AG04450 (cell line): ENCODE results near the gene ENDOU. TPM values are rescaled to one million over a fixed set of nuclear protein-coding genes. Genes with fewer than 3 reads are reported as not detected.

Experiments
- CTCF ChIA-PET: fragments of 300-600, 350-600 bp; formaldehyde crosslinking; extraction: SDS; loops from one replicate; lab custom pipeline; 2022; ENCODE audit warnings: antibody characterized with exemption, inconsistent platforms; lab: Charles Lee
- POLR2A ChIA-PET: fragments of 350-600 bp; formaldehyde crosslinking; extraction: SDS; loops from one replicate; lab custom pipeline; 2021; ENCODE audit warnings: antibody characterized with exemption, inconsistent platforms; lab: Yijun Ruan, JAX
- DNase-seq: peaks from one replicate; pipeline ENCODE4 v3.0.0-alpha.2; 2011; ENCODE audit warnings: low read depth, low spot score
- H3K27ac ChIP-seq: one replicate; pipeline ENCODE4 v1.5.1; 2012; ENCODE audit warnings: low read depth, low read length, control low read depth
- H3K27me3 ChIP-seq: one replicate; pipeline ENCODE4 v1.6.0; 2012; ENCODE audit warnings: low read length; ENCODE audit not compliant: control insufficient read depth, insufficient read depth
- H3K4me3 ChIP-seq: 2 replicates; pipeline ENCODE4 v1.5.1; 2011; ENCODE audit warnings: mild to moderate bottlenecking, low read depth, low read length, control low read depth
- H3K9me3 ChIP-seq: 2 replicates; pipeline ENCODE4 v1.5.1; 2012; ENCODE audit warnings: low read length; ENCODE audit not compliant: control insufficient read depth, insufficient read depth
- CTCF ChIP-seq: IDR thresholded peaks from 2 replicates; pipeline ENCODE4 v1.5.1; 2011; ENCODE audit warnings: low read depth, low read length, control low read depth, inconsistent platforms
- polyA plus RNA-seq: library from polyadenylated mRNA; depleted of rRNA; stranded (reverse); fragments of >200 nt; gene quantifications from 2 replicates; pipeline ENCODE4 v1.2.3, GENCODE V29; 2011

ENDOU gene
- polyA plus RNA-seq, 1 experiment, result 0.10 TPM

- CTCF ChIA-PET, result interaction anchor here (2.6 kb wide), 1 partner anchor 100 kb away, joined by 17 read pairs; no protein-coding TSS in a partner anchor
Observed at GRCh38 chr12:47737936-47738594, 12.8 kb upstream of the ENDOU start.

GRCh38 chr12:47736877-47737676, 11.8 kb upstream of the ENDOU start:
- Histone ChIP-seq H3K9me3 (no peaks in the 10 kb centered on the region; the same call in 1 of the 2 replicates), H3K4me3 (no peak overlapping the region), H3K27me3 (no peaks in the 10 kb centered on the region), H3K27ac (peak overlapping the region; percentile 65)
- ChIA-PET POLR2A (interaction anchor here (0.6 kb wide), 1 partner anchor 84 kb away, joined by 4 read pairs; no protein-coding TSS in a partner anchor), CTCF (interaction anchor here (0.6 to 2.6 kb wide), 6 partner anchors 21 to 226 kb away, joined by 3 to 17 read pairs (median 6); partner anchors contain the start of gene TMEM106C)
- peak; percentile 24 for DNase-seq
- no peak for TF ChIP-seq CTCF

More at GRCh38 chr12:47737936-47738594, 12.8 kb upstream of the ENDOU start:
- Histone ChIP-seq H3K4me3 (no peak overlapping the region), H3K27ac (no peak overlapping the region), H3K9me3 (no peaks in the 10 kb centered on the region; the same call in 1 of the 2 replicates), H3K27me3 (peaks cover 1% of the 10 kb centered on the region)
- DNase-seq, result no peak
- POLR2A ChIA-PET, result no interaction called here
- TF ChIP-seq CTCF, result no peak

- no peak overlapping the region for H3K4me3 ChIP-seq
- TF ChIP-seq CTCF, result no peak
- no peak for DNase-seq
- H3K9me3 ChIP-seq, result no peaks in the 10 kb centered on the region; the same call in 1 of the 2 replicates
- ChIA-PET CTCF (interaction anchor here (1.0 to 2.6 kb wide), 4 partner anchors 20 to 105 kb away, joined by 3 to 17 read pairs (median 10); no protein-coding TSS in a partner anchor), POLR2A (no interaction called here)
- peak overlapping the region; percentile 65 for H3K27ac ChIP-seq
- H3K27me3 ChIP-seq, result no peaks in the 10 kb centered on the region
Observed at GRCh38 chr12:47736216-47736615, 10.9 kb upstream of the ENDOU start.

- ChIA-PET POLR2A (no interaction called here), CTCF (interaction anchor here (1.5 to 2.6 kb wide), 3 partner anchors 20 to 103 kb away, joined by 10 to 17 read pairs (median 11); no protein-coding TSS in a partner anchor)
- H3K27me3 ChIP-seq, result no peaks in the 10 kb centered on the region
- TF ChIP-seq CTCF, result no peak
- DNase-seq, result no peak
- no peak overlapping the region for H3K27ac ChIP-seq
- H3K9me3 ChIP-seq, result no peaks in the 10 kb centered on the region; the same call in 1 of the 2 replicates
- H3K4me3 ChIP-seq, result no peak overlapping the region
Observed at GRCh38 chr12:47735649-47736048, 10.4 kb upstream of the ENDOU start.
